ENCODE measurements around the gene KCNA10.

Gene KCNA10

GRCh38 chr1:110488161-110488560, 30.8 kb downstream of the KCNA10 start:
- H3K4me1 ChIP-seq (ENCODE audit: control insufficient read depth, low read length): no peaks in the 10 kb centered on the region
- H3F3A ChIP-seq (ENCODE audit: control insufficient read depth, insufficient read depth): no peaks in the 10 kb centered on the region
- H3K27ac ChIP-seq (ENCODE audit: low read depth, low read length): no peak overlapping the region
- H3K27me3 ChIP-seq (ENCODE audit: control insufficient read depth, low read length): no peaks in the 10 kb centered on the region
- H4K20me1 ChIP-seq (ENCODE audit: control insufficient read depth, insufficient read depth, low read depth, low read length): no peaks in the 10 kb centered on the region
- H3K79me2 ChIP-seq (ENCODE audit: control insufficient read depth, low read length): no peaks in the 10 kb centered on the region
- H3K36me3 ChIP-seq (ENCODE audit: control insufficient read depth, low read length): no peaks in the 10 kb centered on the region
- no peak overlapping the region for H3K4me2 ChIP-seq (ENCODE audit: low read length)
- H3K4me3 ChIP-seq (ENCODE audit: low read length): no peak overlapping the region
- H3K9me3 ChIP-seq (ENCODE audit: control insufficient read depth, insufficient read depth, low read length): no peaks in the 10 kb centered on the region
- no peaks in the 10 kb centered on the region for H3K9me2 ChIP-seq (replicated peaks; ENCODE audit: control insufficient read depth, low read length)
- TF ChIP-seq CTCF (IDR thresholded peaks at IDR 0.05; ENCODE audit: low read depth, low read length, poor library complexity, severe bottlenecking): no peak
- TF ChIP-seq EZH2phosphoT487 (IDR thresholded peaks at IDR 0.05; ENCODE audit: borderline replicate concordance, low read length): no peak

GRCh38 chr1:110487726-110488125, 31.2 kb downstream of the KCNA10 start:
- H4K20me1 ChIP-seq (ENCODE audit: control insufficient read depth, insufficient read depth, low read depth, low read length): no peaks in the 10 kb centered on the region
- H3K36me3 ChIP-seq (ENCODE audit: control insufficient read depth, low read length): no peaks in the 10 kb centered on the region
- H3F3A ChIP-seq (ENCODE audit: control insufficient read depth, insufficient read depth): no peaks in the 10 kb centered on the region
- H3K79me2 ChIP-seq (ENCODE audit: control insufficient read depth, low read length): no peaks in the 10 kb centered on the region
- H3K4me1 ChIP-seq (ENCODE audit: control insufficient read depth, low read length): no peaks in the 10 kb centered on the region
- no peak overlapping the region for H3K4me3 ChIP-seq (ENCODE audit: low read length)
- no peak overlapping the region for H3K27ac ChIP-seq (ENCODE audit: low read depth, low read length)
- TF ChIP-seq CTCF (IDR thresholded peaks at IDR 0.05; ENCODE audit: low read depth, low read length, poor library complexity, severe bottlenecking) (no peak), EZH2phosphoT487 (IDR thresholded peaks at IDR 0.05; ENCODE audit: borderline replicate concordance, low read length) (no peak)
- H3K9me3 ChIP-seq (ENCODE audit: control insufficient read depth, insufficient read depth, low read length): no peaks in the 10 kb centered on the region
- H3K9me2 ChIP-seq (replicated peaks; ENCODE audit: control insufficient read depth, low read length): no peaks in the 10 kb centered on the region
- no peak overlapping the region for H3K4me2 ChIP-seq (ENCODE audit: low read length)
- no peaks in the 10 kb centered on the region for H3K27me3 ChIP-seq (ENCODE audit: control insufficient read depth, low read length)

- Histone ChIP-seq H3K4me1 (ENCODE audit: control insufficient read depth, low read length) (no peaks in the 10 kb centered on the region), H3K4me2 (ENCODE audit: low read length) (no peak overlapping the region), H3K79me2 (ENCODE audit: control insufficient read depth, low read length) (no peaks in the 10 kb centered on the region), H3F3A (ENCODE audit: control insufficient read depth, insufficient read depth) (no peaks in the 10 kb centered on the region), H3K27ac (ENCODE audit: low read depth, low read length) (no peak overlapping the region), H3K9me3 (ENCODE audit: control insufficient read depth, insufficient read depth, low read length) (no peaks in the 10 kb centered on the region), H3K9me2 (replicated peaks; ENCODE audit: control insufficient read depth, low read length) (no peaks in the 10 kb centered on the region), H3K4me3 (ENCODE audit: low read length) (no peak overlapping the region), H3K27me3 (ENCODE audit: control insufficient read depth, low read length) (0 out of 2 replicates have a peak, but pooled peaks cover 3% of the 10 kb centered on the region), H3K36me3 (ENCODE audit: control insufficient read depth, low read length) (no peaks in the 10 kb centered on the region), H4K20me1 (ENCODE audit: control insufficient read depth, insufficient read depth, low read depth, low read length) (no peaks in the 10 kb centered on the region)
- TF ChIP-seq EZH2phosphoT487 (IDR thresholded peaks at IDR 0.05; ENCODE audit: borderline replicate concordance, low read length): no peak
- TF ChIP-seq CTCF (IDR thresholded peaks at IDR 0.05; ENCODE audit: low read depth, low read length, poor library complexity, severe bottlenecking): no peak
These were observed 33.2 kb downstream of the KCNA10 start for GRCh38 chr1:110485725-110486124.

- Histone ChIP-seq H3F3A (ENCODE audit: control insufficient read depth, insufficient read depth) (no peaks in the 10 kb centered on the region), H3K4me2 (ENCODE audit: low read length) (no peak overlapping the region), H3K27me3 (ENCODE audit: control insufficient read depth, low read length) (0 out of 2 replicates have a peak, but pooled peaks cover 3% of the 10 kb centered on the region), H3K27ac (ENCODE audit: low read depth, low read length) (no peak overlapping the region), H3K79me2 (ENCODE audit: control insufficient read depth, low read length) (no peaks in the 10 kb centered on the region), H3K9me3 (ENCODE audit: control insufficient read depth, insufficient read depth, low read length) (no peaks in the 10 kb centered on the region), H3K4me3 (ENCODE audit: low read length) (no peak overlapping the region), H4K20me1 (ENCODE audit: control insufficient read depth, insufficient read depth, low read depth, low read length) (no peaks in the 10 kb centered on the region), H3K4me1 (ENCODE audit: control insufficient read depth, low read length) (no peaks in the 10 kb centered on the region), H3K36me3 (ENCODE audit: control insufficient read depth, low read length) (no peaks in the 10 kb centered on the region), H3K9me2 (replicated peaks; ENCODE audit: control insufficient read depth, low read length) (no peaks in the 10 kb centered on the region)
- no peak for TF ChIP-seq CTCF (IDR thresholded peaks at IDR 0.05; ENCODE audit: low read depth, low read length, poor library complexity, severe bottlenecking)
These were observed 34.2 kb downstream of the KCNA10 start for GRCh38 chr1:110484801-110485200.

Data from DOHH2 (cell line).